Activated CD8-positive, alpha-beta memory T cell treated with anti-CD3 and anti-CD28 coated beads for 24 hours (primary cell): ENCODE results near the gene NIPBL.
"Not testable (repeated sequence)": the region's sequence is repeated elsewhere in the genome, so short reads cannot be mapped to it uniquely, and the experiment has no call there.

ENCODE experiments used
- DNase-seq: peaks from one replicate; pipeline ENCODE4 v3.0.0-alpha.2; 2020

Gene NIPBL

GRCh38 chr5:37043693-37044092 lies 167.1 kb downstream of the NIPBL start:
- DNase-seq, result no peak

DNA sequence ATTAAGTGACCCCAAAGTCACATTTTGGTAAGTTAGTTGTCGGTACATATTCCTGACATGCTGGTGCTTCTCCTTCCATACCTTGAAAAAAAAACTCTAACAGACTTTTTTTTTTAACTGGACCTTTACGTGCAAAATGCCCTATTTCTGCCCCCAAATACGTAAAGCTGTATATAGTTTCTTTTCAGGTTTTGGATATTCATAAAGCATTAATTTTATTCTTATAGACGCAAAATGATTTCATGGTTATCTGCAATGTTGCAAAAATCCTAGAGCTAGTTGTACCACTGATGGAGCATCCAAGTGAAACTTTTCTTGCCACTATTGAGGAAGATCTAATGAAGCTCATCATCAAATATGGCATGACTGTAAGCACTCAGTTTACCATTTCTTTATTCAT lies 167.6 kb downstream of the NIPBL start:
- DNase-seq, result no peak

- no peak for DNase-seq
Observed at GRCh38 chr5:37045703-37046102, 169.1 kb downstream of the NIPBL start.

DNA sequence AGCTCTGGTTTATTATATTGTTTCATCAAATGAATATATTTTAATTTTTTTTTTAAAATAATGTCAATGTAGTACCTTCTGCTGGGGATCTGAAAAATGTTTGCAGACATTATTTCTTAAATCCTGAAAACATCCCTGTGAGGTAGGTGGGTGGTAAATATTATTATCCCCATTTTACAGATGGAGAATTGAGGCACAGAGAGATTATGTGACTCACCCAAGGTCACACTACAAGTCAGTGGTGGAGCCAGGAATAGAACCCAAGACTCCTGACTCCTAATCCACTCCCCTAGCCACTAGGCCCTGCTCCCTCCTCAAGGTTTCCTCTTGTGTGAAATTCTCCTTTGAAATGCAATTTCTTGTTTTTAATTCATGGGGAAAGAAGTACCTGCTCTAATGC lies 171.4 kb downstream of the NIPBL start:
- no peak for DNase-seq

- no peak for DNase-seq
Observed at GRCh38 chr5:37054391-37054790, 177.8 kb downstream of the NIPBL start.

GRCh38 chr5:37055383-37055990 lies 178.9 kb downstream of the NIPBL start:
- DNase-seq, result no peak

DNA sequence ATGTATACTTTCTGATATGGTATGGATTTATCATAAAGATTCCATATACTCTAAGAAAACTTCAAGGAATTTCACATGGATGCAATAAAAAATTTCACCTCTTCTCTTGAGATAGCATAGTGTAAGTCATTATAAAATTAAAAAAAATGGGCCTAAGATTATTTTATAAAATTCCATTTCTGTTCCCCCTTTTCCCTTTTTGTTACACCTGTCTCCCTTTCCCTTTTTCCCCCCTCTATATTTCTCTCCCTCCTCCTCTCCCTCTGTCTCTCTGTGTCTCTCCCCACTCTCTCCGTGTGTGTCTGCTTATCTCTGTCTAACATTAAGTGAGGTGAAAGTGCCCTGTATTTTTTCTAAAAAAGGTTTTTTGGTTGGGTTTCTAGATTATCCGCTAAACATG lies 180.2 kb downstream of the NIPBL start:
- DNase-seq, result no peak

GRCh38 chr5:37060030-37060429 lies 183.5 kb downstream of the NIPBL start:
- no peak for DNase-seq

DNA sequence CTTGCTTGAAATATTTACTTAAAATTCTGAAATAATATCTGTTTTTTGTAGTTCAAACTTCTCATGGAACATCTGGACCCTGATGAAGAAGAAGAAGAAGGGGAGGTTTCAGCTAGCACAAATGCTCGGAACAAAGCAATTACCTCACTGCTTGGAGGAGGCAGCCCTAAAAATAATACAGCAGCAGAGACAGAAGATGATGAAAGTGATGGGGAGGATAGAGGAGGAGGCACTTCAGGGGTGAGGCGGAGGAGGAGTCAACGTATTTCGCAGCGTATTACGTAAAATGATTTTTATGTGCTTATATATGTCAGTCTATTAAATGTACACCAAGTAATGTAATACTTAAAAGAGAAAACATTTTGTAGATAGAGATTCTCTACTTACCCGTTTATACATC lies 187.2 kb downstream of the NIPBL start:
- no peak for DNase-seq

- no peak for DNase-seq
Observed at GRCh38 chr5:37064442-37064841, 187.9 kb downstream of the NIPBL start.

DNA sequence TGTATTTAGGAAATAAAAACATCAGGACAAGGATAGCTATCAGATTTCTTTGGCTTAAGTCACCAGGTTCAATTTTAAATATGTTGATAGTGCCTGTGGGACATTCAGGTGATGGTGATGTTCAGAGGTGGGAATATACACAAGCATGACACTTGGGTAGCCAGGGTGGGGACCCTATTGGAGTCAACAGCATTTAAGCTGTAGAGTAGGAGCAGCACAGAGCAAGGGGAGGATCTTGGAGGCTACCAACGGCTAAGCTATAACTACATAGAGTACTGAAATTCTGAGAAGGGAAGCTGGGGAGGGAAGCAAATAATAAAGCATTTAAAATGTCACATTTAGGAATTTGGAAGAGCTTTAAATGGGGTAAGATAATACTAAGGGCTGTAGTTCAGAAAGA lies 194.9 kb downstream of the NIPBL start:
- DNase-seq, result no peak

- no peak for DNase-seq
Observed at GRCh38 chr5:37071901-37072581, 195.5 kb downstream of the NIPBL start.

- DNase-seq, result no peak
Observed at GRCh38 chr5:37075399-37075950, 198.9 kb downstream of the NIPBL start.

DNA sequence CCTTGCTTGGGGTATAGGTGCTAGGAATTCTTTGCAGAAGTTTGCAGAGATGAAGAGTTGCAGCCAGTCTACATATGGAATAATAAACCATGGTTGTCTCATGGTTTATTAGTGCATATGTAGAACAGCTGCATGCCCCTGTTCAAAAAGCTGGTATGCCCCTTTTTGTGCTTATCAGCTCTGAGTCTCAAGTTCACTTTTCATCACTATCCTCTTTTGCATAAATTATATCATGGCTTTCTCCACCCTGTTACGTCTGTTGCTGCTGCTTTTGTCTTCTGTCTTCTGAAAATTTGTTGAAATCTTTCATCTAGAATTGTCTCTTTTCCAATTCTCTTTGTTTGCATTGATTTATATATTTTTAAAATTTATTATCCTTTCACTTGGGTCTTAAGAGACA lies 200.6 kb downstream of the NIPBL start:
- DNase-seq, result no peak

- no peak for DNase-seq
Observed at GRCh38 chr5:37080697-37081096, 204.1 kb downstream of the NIPBL start.

DNA sequence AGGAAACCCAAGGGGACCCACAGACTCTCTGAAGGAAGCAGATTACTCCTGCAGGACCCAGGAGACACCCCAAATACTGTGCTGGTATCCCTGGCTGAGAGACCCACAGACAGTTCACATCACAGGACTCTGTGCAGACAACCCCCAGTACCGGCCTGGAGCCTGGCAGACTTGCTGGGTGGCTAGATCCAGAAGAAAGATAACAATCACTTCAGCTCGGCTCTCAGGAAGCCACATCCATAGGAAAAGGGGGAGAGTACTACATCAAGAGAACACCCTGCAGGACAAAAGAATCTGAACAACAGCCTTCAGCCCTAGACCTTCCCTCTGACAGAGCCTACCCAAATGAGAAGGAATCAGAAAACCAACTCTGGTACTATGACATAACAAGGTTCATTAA lies 206.4 kb downstream of the NIPBL start:
- not testable (repeated sequence) for DNase-seq

GRCh38 chr5:37086026-37086425 lies 209.5 kb downstream of the NIPBL start:
- DNase-seq, result not testable (repeated sequence)

- no peak for DNase-seq
Observed at GRCh38 chr5:37086466-37087173, 210.1 kb downstream of the NIPBL start.

- DNase-seq, result no peak
Observed at GRCh38 chr5:37088009-37088408, 211.4 kb downstream of the NIPBL start.

DNA sequence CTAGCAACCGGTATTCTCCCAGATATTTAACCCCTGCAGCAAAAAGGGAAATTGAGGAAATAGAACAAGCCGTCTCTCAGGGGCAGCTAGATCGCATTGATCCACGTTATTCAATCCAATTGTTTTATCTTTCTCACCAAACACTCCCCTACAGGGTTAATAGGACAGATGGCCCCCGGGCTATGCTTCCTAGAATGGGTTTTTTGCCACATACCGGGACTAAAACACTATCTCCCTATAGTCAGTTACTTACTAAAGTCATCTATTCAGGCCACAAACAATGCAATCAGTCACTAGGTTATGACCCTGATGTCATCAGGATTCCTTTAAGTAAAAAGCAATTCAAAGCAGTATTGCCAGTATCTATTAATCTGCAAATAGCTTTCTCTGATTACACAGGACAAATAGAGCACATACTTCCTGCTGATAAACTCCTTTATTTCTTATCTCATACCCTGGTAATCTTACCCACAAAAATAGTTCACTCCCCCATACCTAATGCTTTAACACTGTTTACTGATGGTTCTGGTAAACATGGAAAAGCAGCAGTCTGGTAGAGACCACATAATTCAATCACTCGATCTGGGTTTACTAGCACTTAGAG lies 213.7 kb downstream of the NIPBL start:
- DNase-seq, result no peak

DNA sequence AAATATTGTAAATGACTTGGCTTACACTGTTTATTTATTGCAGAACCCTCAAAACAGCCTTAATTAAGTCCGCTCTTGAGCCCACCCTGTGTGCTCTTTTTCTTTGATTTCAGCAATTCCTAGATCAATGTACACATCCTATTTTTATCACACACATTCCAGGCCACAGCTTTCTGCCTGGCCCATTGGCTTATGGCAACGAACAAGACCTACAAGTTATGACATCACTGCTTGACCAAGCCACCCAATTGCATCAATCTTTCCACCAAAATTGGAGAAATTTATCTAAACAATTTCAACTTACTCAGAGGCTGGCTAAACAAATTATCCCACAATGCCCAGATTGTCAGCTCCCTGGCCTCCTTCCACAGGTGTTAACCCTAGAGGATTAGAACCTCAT lies 214.2 kb downstream of the NIPBL start:
- no peak for DNase-seq

DNA sequence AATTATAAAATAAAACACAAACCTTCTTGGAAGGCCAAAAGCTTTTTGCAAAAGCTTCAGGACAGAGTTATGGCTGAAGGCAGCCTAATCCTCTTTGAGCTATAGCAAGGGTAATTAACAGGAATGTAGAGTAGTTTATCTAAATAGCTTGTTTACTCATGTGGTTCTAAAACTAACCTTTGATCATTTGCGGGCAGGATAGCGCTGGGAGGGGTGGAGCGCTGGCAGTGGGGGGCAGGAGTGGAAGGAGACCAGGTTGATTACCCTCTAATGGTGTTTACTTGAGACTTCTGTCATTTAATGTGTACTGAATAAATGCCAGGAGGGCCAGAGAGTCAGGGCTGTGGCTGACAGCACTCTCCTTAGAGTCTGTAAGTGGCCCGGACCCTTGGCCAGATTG lies 217.2 kb downstream of the NIPBL start:
- DNase-seq, result not testable (repeated sequence)

GRCh38 chr5:37099267-37099666 lies 222.7 kb downstream of the NIPBL start:
- DNase-seq, result not testable (repeated sequence)

- DNase-seq, result no peak
Observed at GRCh38 chr5:37103302-37103701, 226.7 kb downstream of the NIPBL start.
